Caco-2 (cell line): Measurements from ENCODE around the gene GRM4. TPM values are rescaled to one million over a fixed set of nuclear protein-coding genes. Genes with fewer than 3 reads are reported as not detected.

ENCODE experiments used
- BruUV-seq: library from RNA; stranded (reverse); fragments of 400-500 nt; replicated peaks from 2 replicates; lab custom pipeline; 2021; lab: Mats Ljungman, UMichigan
- CTCF ChIA-PET: fragments of 300-600 bp; sonication (Branson Sonifier 250); formaldehyde crosslinking; loops from one replicate; lab custom pipeline; 2022; ENCODE audit warnings: antibody characterized with exemption; lab: Charles Lee
- POLR2A ChIA-PET: fragments of 300-600 bp; sonication (Branson Sonifier 250); formaldehyde crosslinking; loops from one replicate; lab custom pipeline; 2022; ENCODE audit warnings: antibody characterized with exemption; lab: Charles Lee
- DNase-seq, 2 experiments: peaks; one replicate each; pipeline versions ENCODE4 v3.0.0 to v3.0.0-alpha.2; 2020 to 2022
- H3K27me3 ChIP-seq: replicated peaks from 2 replicates; pipeline ENCODE4 v1.6.0; 2011; ENCODE audit warnings: low read length; ENCODE audit not compliant: control insufficient read depth, insufficient read depth
- H3K36me3 ChIP-seq: 2 replicates; pipeline ENCODE4 v1.5.1; 2011; ENCODE audit warnings: low read length; ENCODE audit not compliant: control insufficient read depth, insufficient read depth
- H3K4me1 ChIP-seq: fragments of 250-450 bp; sonication (Bioruptor Pico); 2 replicates; pipeline ENCODE4 v1.5.1; 2020; ENCODE audit warnings: mild to moderate bottlenecking
- H3K4me3 ChIP-seq: 2 replicates; pipeline ENCODE4 v1.5.1; 2011; ENCODE audit warnings: low read depth, mild to moderate bottlenecking, control low read depth, low read length
- H3K9me3 ChIP-seq: fragments of 250-450 bp; sonication (Bioruptor Pico); 2 replicates; pipeline ENCODE4 v1.5.1; 2020; ENCODE audit warnings: mild to moderate bottlenecking, moderate library complexity
- H3K27ac Mint-ChIP-seq: one replicate; pipeline ENCODE4 v1.8.0; 2022; ENCODE audit warnings: mixed read lengths; ENCODE audit not compliant: unreplicated experiment
- H3K27me3 Mint-ChIP-seq: one replicate; pipeline ENCODE4 v1.8.0; 2022; ENCODE audit warnings: mixed read lengths; ENCODE audit not compliant: insufficient read depth, unreplicated experiment
- H3K36me3 Mint-ChIP-seq: one replicate; pipeline ENCODE4 v1.8.0; 2022; ENCODE audit warnings: mild to moderate bottlenecking, mixed read lengths; ENCODE audit not compliant: insufficient read depth, unreplicated experiment
- H3K4me1 Mint-ChIP-seq: one replicate; pipeline ENCODE4 v1.8.0; 2022; ENCODE audit warnings: low read depth, mixed read lengths; ENCODE audit not compliant: unreplicated experiment
- H3K4me3 Mint-ChIP-seq: one replicate; pipeline ENCODE4 v1.8.0; 2022; ENCODE audit warnings: mild to moderate bottlenecking, moderate library complexity, mixed read lengths; ENCODE audit not compliant: unreplicated experiment
- H3K9me3 Mint-ChIP-seq: one replicate; pipeline ENCODE4 v1.8.0; 2022; ENCODE audit warnings: mixed read lengths; ENCODE audit not compliant: unreplicated experiment
- intact Hi-C: fragments of 100-400 bp; cut with micrococcal nuclease; formaldehyde crosslinking; loops from one replicate; pipeline ENCODE4 v1.10.0; 2022; ENCODE audit not compliant: unreplicated experiment
- total RNA-seq: library from RNA; stranded (reverse); gene quantifications from 2 replicates; pipeline ENCODE4 v1.2.3, GENCODE V29; 2022
- TF ChIP-seq, protein P1 (sequence below), 2 experiments: fragments of 200-600 bp in 1 of 2; IDR thresholded peaks; 1 replicate in 1 of 2; 2 replicates in 1 of 2; pipeline versions ENCODE4 v1.5.1 to v1.8.0; 2011 to 2022; ENCODE audit warnings: antibody characterized with exemption in 1 of 2, control low read depth in 1 of 2, inconsistent platforms in 1 of 2, low read depth in 1 of 2, low read length in 1 of 2, mild to moderate bottlenecking in 1 of 2, moderate library complexity in 1 of 2; ENCODE audit not compliant: insufficient read depth in 1 of 2, severe bottlenecking in 1 of 2, unreplicated experiment in 1 of 2

GRM4 gene
- total RNA-seq, 1 experiment from 2014 or later: 0.09 TPM

DNA sequence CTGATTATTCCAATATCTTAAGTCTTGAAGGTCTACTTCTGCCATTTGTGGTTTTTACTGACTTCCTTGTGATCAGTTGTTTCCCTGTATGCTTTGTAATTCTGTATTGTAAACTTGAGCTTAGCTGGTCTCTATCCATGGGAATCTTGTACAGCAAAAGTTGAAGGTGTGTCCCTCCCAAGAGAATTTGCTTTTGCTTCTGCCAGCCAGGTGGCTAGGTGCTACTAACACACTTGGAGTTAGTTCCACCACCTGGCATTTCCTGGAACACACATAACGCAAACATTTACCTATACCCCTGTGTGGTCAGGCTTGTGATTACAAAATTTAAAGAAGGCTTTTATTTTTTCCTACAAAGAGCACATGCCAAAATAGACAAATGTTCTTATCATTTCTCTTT lies 141.2 kb downstream of the GRM4 start:
- Histone ChIP-seq H3K36me3 (no peaks in the 10 kb centered on the region), H3K27me3 (no peaks in the 10 kb centered on the region), H3K4me3 (no peak overlapping the region), H3K4me1 (no peaks in the 10 kb centered on the region), H3K9me3 (0 out of 2 replicates have a peak, but pooled peaks cover 3% of the 10 kb centered on the region)
- BruUV-seq: no TSS peak
- Mint-ChIP-seq H3K27ac (no peak overlapping the region), H3K4me3 (no peak overlapping the region), H3K36me3 (no peaks in the 10 kb centered on the region), H3K9me3 (no peaks in the 10 kb centered on the region), H3K27me3 (peaks cover 11% of the 10 kb centered on the region), H3K4me1 (no peaks in the 10 kb centered on the region)
- ChIA-PET CTCF (no interaction called here), POLR2A (no interaction called here)
- intact Hi-C loops: no loop called here
- TF ChIP-seq, protein P1, sequence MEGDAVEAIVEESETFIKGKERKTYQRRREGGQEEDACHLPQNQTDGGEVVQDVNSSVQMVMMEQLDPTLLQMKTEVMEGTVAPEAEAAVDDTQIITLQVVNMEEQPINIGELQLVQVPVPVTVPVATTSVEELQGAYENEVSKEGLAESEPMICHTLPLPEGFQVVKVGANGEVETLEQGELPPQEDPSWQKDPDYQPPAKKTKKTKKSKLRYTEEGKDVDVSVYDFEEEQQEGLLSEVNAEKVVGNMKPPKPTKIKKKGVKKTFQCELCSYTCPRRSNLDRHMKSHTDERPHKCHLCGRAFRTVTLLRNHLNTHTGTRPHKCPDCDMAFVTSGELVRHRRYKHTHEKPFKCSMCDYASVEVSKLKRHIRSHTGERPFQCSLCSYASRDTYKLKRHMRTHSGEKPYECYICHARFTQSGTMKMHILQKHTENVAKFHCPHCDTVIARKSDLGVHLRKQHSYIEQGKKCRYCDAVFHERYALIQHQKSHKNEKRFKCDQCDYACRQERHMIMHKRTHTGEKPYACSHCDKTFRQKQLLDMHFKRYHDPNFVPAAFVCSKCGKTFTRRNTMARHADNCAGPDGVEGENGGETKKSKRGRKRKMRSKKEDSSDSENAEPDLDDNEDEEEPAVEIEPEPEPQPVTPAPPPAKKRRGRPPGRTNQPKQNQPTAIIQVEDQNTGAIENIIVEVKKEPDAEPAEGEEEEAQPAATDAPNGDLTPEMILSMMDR (IDR thresholded peaks at IDR 0.05; ENCODE audit: insufficient read depth in 1 of 2, low read depth in 1 of 2, low read length in 1 of 2, severe bottlenecking in 1 of 2, unreplicated experiment in 1 of 2): no peak
- DNase-seq: no peak

DNA sequence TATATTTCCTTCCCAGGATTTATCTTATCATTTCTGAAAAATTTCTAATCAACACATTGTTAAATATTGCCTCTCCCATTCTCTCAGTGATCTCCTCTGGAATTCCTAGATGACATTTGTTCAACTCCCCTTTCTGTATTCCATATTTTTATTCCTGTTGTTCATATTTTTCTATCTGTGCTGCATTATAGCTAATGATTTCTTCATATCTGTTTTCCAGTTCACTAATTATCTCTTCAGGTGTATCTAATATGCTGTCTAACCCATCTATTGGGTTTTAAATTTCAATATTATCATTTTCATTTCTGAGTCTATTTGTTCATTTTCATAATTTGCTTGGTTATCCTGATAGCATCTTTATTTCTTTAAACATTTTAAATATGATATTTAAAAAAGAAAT lies 141.9 kb downstream of the GRM4 start:
- Histone ChIP-seq H3K4me3 (no peak overlapping the region), H3K36me3 (no peaks in the 10 kb centered on the region), H3K27me3 (no peaks in the 10 kb centered on the region), H3K4me1 (no peaks in the 10 kb centered on the region), H3K9me3 (0 out of 2 replicates have a peak, but pooled peaks cover 3% of the 10 kb centered on the region)
- ChIA-PET POLR2A (no interaction called here), CTCF (no interaction called here)
- H3K36me3 Mint-ChIP-seq: no peaks in the 10 kb centered on the region
- no peaks in the 10 kb centered on the region for H3K4me1 Mint-ChIP-seq
- TF ChIP-seq, protein P1 (IDR thresholded peaks at IDR 0.05; ENCODE audit: insufficient read depth in 1 of 2, low read depth in 1 of 2, low read length in 1 of 2, severe bottlenecking in 1 of 2, unreplicated experiment in 1 of 2): no peak
- DNase-seq: no peak
- H3K27me3 Mint-ChIP-seq: peaks cover 11% of the 10 kb centered on the region
- H3K4me3 Mint-ChIP-seq: no peak overlapping the region
- H3K9me3 Mint-ChIP-seq: no peaks in the 10 kb centered on the region
- H3K27ac Mint-ChIP-seq: no peak overlapping the region
- no TSS peak for BruUV-seq
- intact Hi-C loops: no loop called here

DNA sequence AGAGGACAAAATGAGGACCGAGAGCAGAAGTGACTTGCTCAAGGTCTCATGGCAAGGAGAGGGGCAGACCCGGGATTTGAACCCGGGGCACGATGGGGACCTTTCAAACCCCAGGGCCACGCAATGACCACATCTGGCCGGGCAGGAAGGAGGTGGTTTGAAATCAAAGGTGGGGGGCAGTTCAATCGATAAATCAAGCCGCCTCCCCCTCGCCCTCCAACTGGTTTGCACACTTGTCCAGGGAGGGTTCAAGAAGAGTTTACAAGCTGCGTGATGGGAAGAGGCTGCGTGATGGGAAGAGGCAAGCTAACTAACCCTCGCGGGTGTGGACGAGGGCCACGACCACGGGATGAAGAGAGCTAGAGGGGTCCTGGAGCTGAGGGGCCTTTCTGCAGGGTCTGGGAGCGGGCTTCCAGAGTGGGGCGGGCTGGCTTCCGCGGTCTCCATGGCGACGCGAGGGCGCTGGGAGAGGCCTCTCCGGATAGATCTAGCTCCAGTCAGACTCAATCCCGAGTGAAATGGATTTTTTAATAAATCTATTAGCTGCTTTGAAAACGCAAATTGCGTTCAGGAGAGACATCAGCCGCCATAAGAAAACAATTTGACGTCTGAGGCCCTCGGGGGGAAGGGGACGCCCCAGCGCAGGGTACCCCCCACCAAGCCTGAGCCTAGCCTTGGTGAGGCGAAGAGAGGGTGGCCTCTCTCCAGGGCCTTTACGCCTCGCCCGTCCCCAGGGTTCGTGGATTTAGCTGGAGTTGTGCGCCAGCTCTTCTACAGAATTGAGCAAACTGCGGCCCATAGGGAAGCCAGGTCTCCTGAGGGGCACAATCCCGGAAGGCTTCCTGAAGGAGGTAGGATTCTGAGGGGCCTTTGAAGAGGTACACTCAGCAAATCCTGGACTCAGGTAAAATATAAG lies 143.9 kb downstream of the GRM4 start:
- POLR2A ChIA-PET: interaction anchor here (0.7 kb wide), 1 partner anchor 162 kb away, joined by 8 read pairs; no protein-coding TSS in a partner anchor
- no peak overlapping the region for H3K4me3 Mint-ChIP-seq
- BruUV-seq: no TSS peak
- Histone ChIP-seq H3K36me3 (no peaks in the 10 kb centered on the region), H3K4me1 (no peaks in the 10 kb centered on the region), H3K27me3 (no peaks in the 10 kb centered on the region), H3K4me3 (no peak overlapping the region), H3K9me3 (peaks cover 3% of the 10 kb centered on the region; the same call in 1 of the 2 replicates)
- peaks cover 11% of the 10 kb centered on the region for H3K27me3 Mint-ChIP-seq
- H3K36me3 Mint-ChIP-seq: no peaks in the 10 kb centered on the region
- CTCF ChIA-PET: interaction anchor here (0.6 kb wide), 2 partner anchors 146 to 238 kb away, joined by 3 to 4 read pairs; no protein-coding TSS in a partner anchor
- intact Hi-C loops: no loop called here
- no peaks in the 10 kb centered on the region for H3K4me1 Mint-ChIP-seq
- DNase-seq: no peak
- H3K27ac Mint-ChIP-seq: no peak overlapping the region
- TF ChIP-seq, protein P1 (IDR thresholded peaks at IDR 0.05; ENCODE audit: insufficient read depth in 1 of 2, low read depth in 1 of 2, low read length in 1 of 2, severe bottlenecking in 1 of 2, unreplicated experiment in 1 of 2): no peak
- no peaks in the 10 kb centered on the region for H3K9me3 Mint-ChIP-seq
